GM18520 (cell line): ENCODE results near the gene SIPA1L3.

Experiments used
- ATAC-seq: cut with Tn5 transposase; IDR thresholded peaks from one replicate; pipeline ENCODE4 v1.9.1; 2021; ENCODE audit not compliant: unreplicated experiment

The SIPA1L3 gene

GRCh38 chr19:37991841-37992248 lies 84.8 kb downstream of the SIPA1L3 start:
- ATAC-seq: no peak

GRCh38 chr19:37992761-37993160 lies 85.8 kb downstream of the SIPA1L3 start:
- ATAC-seq: no peak

GRCh38 chr19:37994823-37995130 lies 87.8 kb downstream of the SIPA1L3 start:
- ATAC-seq: no peak

GRCh38 chr19:37995346-37995745 lies 88.3 kb downstream of the SIPA1L3 start:
- no peak for ATAC-seq

GRCh38 chr19:37997911-37998344 lies 90.9 kb downstream of the SIPA1L3 start:
- ATAC-seq: no peak

GRCh38 chr19:37998801-37999308 lies 91.8 kb downstream of the SIPA1L3 start:
- ATAC-seq: no peak

GRCh38 chr19:37999309-38000213 lies 92.6 kb downstream of the SIPA1L3 start:
- ATAC-seq: no peak

- no peak for ATAC-seq
Observed at GRCh38 chr19:38001158-38001781, 94.3 kb downstream of the SIPA1L3 start.

GRCh38 chr19:38003438-38004185 lies 96.6 kb downstream of the SIPA1L3 start:
- no peak for ATAC-seq

- no peak for ATAC-seq
Observed at GRCh38 chr19:38004186-38004520, 97.1 kb downstream of the SIPA1L3 start.

- ATAC-seq: peak; percentile 85
Observed at GRCh38 chr19:38004521-38005223, 97.7 kb downstream of the SIPA1L3 start.

- ATAC-seq: no peak
Observed at GRCh38 chr19:38005224-38005614, 98.2 kb downstream of the SIPA1L3 start.

GRCh38 chr19:38006361-38007045 lies 99.5 kb downstream of the SIPA1L3 start:
- no peak for ATAC-seq

GRCh38 chr19:38009650-38010242 lies 102.7 kb downstream of the SIPA1L3 start:
- ATAC-seq: no peak

- no peak for ATAC-seq
Observed at GRCh38 chr19:38011426-38011825, 104.4 kb downstream of the SIPA1L3 start.

- ATAC-seq: no peak
Observed at GRCh38 chr19:38012290-38012689, 105.3 kb downstream of the SIPA1L3 start.

GRCh38 chr19:38012944-38013343 lies 105.9 kb downstream of the SIPA1L3 start:
- no peak for ATAC-seq

- ATAC-seq: no peak
Observed at GRCh38 chr19:38013913-38014580, 107.0 kb downstream of the SIPA1L3 start.

- no peak for ATAC-seq
Observed at GRCh38 chr19:38015216-38015615, 108.2 kb downstream of the SIPA1L3 start.

GRCh38 chr19:38015761-38016160 lies 108.8 kb downstream of the SIPA1L3 start:
- no peak for ATAC-seq
